Uterus (tissue), 4 donors: ENCODE results near the gene RARB. TPM values are rescaled to one million over a fixed set of nuclear protein-coding genes. Genes with fewer than 3 reads are reported as not detected.

Experiments
- DNase-seq, 2 donors: peaks; one replicate each; pipeline ENCODE4 v3.0.0-alpha.2; 2019 to 2020
- H3K27ac ChIP-seq, 2 donors: fragments of 200-600 bp; sonication (generic); 1 replicate in 1 of 2; 2 replicates in 1 of 2; pipeline ENCODE4 v1.5.1; 2016 to 2018
- H3K27me3 ChIP-seq, 2 donors: fragments of 200-600 bp; sonication (generic); one replicate each; pipeline ENCODE4 v1.5.1; 2018 to 2019; ENCODE audit warnings: control low read depth in 1 of 2
- H3K36me3 ChIP-seq, 2 donors: fragments of 200-600 bp; sonication (generic); one replicate each; pipeline ENCODE4 v1.5.1; 2019; ENCODE audit warnings: control low read depth in 1 of 2
- H3K4me1 ChIP-seq, 2 donors: fragments of 200-600 bp; sonication (generic); one replicate each; pipeline ENCODE4 v1.5.1; 2018 to 2019; ENCODE audit warnings: control low read depth in 1 of 2
- H3K4me3 ChIP-seq, 2 donors: fragments of 200-600 bp; sonication (generic); 1 replicate in 1 of 2; 2 replicates in 1 of 2; pipeline ENCODE4 v1.5.1; 2018 to 2019; ENCODE audit warnings: mild to moderate bottlenecking in 1 of 2
- H3K9me3 ChIP-seq, 2 donors: fragments of 200-600 bp; sonication (generic); one replicate each; pipeline ENCODE4 v1.5.1; 2019; ENCODE audit warnings: control low read depth in 1 of 2
- POLR2A ChIP-seq, 2 donors: fragments of 450-650 bp; IDR thresholded peaks; one replicate each; pipeline ENCODE4 v1.6.1; 2016; ENCODE audit warnings: antibody characterized with exemption in 2 of 2, mild to moderate bottlenecking in 1 of 2, moderate library complexity in 1 of 2
- intact Hi-C: fragments of 100-400 bp; cut with DNase I; formaldehyde crosslinking; loops from one replicate; pipeline ENCODE4 v1.15.1; 2023; ENCODE audit warnings: low total_unique reads
- total RNA-seq, 4 donors: library from RNA; depleted of rRNA in 3 of 4; stranded (reverse); fragments of >200 nt in 3 of 4; gene quantifications; one replicate each; pipeline versions ENCODE4 v1.1.0 to v1.2.4, GENCODE V29; 2014 to 2023
- TF ChIP-seq, protein P1 (sequence below), 4 experiments: fragments of 200-600 bp in 2 of 4; fragments of 450-650 bp in 2 of 4; sonication (generic) in 2 of 4; IDR thresholded peaks; one replicate each; pipeline ENCODE4 v1.5.1; 2016 to 2019; ENCODE audit warnings: antibody characterized with exemption in 4 of 4, mild to moderate bottlenecking in 2 of 4, moderate library complexity in 1 of 4
- donor health status: DM: yes; HTN: yes; CAD: no.

RARB gene
- total RNA-seq, 4 donors from 2014 or later, result 6.7 to 63.0 (median 14.5) TPM

DNA sequence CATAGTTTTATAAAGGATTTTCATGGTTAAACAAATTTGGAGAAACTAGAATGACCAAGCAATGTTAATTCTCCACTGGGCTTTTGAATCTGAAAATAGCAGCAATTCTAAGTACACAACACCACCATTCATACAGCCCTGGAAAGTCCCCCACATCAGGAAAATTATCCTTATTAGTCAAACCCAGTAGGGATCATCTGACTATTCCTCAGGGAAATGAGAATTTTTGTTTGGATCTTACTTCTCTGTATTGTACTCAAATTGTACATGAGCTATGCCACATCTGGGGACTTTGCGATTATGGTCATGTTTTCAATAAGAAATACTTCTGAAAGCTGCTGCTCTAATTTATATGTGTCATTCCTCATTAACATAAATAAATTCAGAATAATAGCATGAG is 46.0 kb downstream of the RARB start:
- peaks cover 0 to 12% of the 10 kb centered on the region in 2 donors for H3K4me1 ChIP-seq
- intact Hi-C loops, result no loop called here
- TF ChIP-seq POLR2A (IDR thresholded peaks at IDR 0.05), result no peak
- TF ChIP-seq, protein P1, sequence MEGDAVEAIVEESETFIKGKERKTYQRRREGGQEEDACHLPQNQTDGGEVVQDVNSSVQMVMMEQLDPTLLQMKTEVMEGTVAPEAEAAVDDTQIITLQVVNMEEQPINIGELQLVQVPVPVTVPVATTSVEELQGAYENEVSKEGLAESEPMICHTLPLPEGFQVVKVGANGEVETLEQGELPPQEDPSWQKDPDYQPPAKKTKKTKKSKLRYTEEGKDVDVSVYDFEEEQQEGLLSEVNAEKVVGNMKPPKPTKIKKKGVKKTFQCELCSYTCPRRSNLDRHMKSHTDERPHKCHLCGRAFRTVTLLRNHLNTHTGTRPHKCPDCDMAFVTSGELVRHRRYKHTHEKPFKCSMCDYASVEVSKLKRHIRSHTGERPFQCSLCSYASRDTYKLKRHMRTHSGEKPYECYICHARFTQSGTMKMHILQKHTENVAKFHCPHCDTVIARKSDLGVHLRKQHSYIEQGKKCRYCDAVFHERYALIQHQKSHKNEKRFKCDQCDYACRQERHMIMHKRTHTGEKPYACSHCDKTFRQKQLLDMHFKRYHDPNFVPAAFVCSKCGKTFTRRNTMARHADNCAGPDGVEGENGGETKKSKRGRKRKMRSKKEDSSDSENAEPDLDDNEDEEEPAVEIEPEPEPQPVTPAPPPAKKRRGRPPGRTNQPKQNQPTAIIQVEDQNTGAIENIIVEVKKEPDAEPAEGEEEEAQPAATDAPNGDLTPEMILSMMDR (IDR thresholded peaks at IDR 0.05), result no peak
- H3K4me3 ChIP-seq, result no peak overlapping the region
- no peaks in the 10 kb centered on the region for H3K27me3 ChIP-seq
- H3K36me3 ChIP-seq, result no peaks in the 10 kb centered on the region
- no peak for DNase-seq
- no peaks in the 10 kb centered on the region for H3K9me3 ChIP-seq
- peak overlapping the region in 1 of 2 donors; percentile 83 for H3K27ac ChIP-seq

DNA sequence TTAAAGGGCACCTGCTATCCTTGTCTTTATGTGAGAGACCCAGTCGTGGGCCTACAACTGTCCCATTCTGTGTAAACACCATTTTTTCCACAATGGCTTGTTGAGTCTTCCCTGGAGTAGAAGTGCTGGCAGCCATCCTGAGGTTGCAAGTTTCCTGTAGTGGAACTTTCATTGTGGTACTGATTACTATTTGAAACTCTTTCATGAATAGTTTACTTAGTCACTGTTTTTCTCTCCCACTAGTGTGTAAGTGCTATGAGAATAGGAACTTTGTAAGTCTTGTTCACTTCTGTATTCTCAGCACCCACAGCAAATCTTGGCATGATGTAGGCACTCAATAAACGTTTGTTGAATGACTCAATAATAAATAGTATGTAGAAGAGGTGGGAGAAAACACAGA is 48.6 kb downstream of the RARB start:
- no peak overlapping the region for H3K4me3 ChIP-seq
- TF ChIP-seq, protein P1 (IDR thresholded peaks at IDR 0.05), result no peak
- no peak for TF ChIP-seq POLR2A (IDR thresholded peaks at IDR 0.05)
- no peaks in the 10 kb centered on the region for H3K9me3 ChIP-seq
- H3K27ac ChIP-seq, result no peak overlapping the region
- intact Hi-C loops, result no loop called here
- H3K27me3 ChIP-seq, result no peaks in the 10 kb centered on the region
- H3K4me1 ChIP-seq, result no peaks in the 10 kb centered on the region
- H3K36me3 ChIP-seq, result no peaks in the 10 kb centered on the region
- no peak for DNase-seq

DNA sequence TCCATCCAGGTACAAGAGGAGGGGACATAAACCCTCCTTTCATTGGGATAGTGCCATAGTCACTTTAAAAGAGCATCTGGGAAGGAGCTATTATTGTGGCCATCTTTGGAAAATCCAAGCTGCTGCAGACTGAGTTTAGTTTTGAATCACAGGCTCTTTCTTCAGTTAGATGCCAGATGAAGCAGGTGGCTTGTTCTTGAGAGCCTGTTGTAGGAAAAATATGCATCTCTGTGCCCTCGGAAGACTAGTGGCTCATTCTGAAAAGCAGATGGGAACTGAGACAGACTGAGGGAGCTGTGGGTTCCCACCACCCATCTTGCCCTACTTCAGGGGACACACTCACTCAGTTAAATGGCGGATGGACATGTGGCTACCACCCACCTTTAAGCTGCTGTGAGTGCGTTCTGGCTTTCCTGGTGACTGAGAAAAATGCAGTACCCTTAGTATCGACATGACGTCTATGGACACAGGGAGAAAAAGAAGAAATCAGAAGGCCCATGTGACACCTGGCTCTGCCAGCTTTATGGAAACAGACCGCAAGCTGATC is 50.2 kb downstream of the RARB start:
- Histone ChIP-seq H3K27ac (peak overlapping the region in 1 of 2 donors; percentile 18), H3K27me3 (no peaks in the 10 kb centered on the region), H3K9me3 (no peaks in the 10 kb centered on the region), H3K36me3 (no peaks in the 10 kb centered on the region), H3K4me3 (no peak overlapping the region), H3K4me1 (no peaks in the 10 kb centered on the region)
- intact Hi-C loops, result no loop called here
- DNase-seq, result no peak
- no peak for TF ChIP-seq POLR2A (IDR thresholded peaks at IDR 0.05)
- TF ChIP-seq, protein P1 (IDR thresholded peaks at IDR 0.05), result no peak

DNA sequence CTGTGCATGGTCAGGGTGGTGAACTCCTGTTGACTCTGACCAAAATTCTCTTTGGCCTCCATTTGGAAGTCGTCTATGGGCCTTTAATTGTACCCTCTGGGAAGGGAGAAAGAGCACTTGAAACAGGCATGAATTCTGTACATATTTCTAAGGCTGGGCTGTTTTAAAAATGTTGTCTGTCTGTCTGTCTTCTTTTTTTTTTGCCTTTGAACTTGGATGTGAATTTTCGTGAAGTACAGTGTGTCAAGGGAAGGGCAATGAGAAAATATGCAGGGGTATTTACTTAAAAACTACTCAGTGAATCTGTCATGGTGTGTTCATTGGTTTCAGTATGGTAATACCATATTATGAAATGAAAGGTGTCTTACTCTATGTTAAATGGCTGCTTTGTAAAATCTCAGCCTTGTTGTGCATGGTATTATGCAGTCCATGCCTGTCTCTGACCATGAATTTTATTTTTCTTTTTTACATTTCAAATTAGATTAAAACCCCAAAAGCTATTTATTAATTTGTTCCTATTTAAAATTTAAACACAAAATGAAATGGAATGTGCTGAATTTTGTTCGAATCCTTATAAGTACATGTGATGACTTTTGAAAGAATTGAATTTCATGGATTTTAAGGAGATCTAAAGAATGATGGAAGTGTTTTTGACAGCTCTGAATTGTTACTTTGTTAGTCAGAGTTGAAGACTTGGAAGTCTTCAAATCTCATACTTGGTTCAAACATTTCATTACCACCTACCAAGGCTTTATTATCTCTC is 51.1 kb downstream of the RARB start:
- Histone ChIP-seq H3K27me3 (no peaks in the 10 kb centered on the region), H3K36me3 (no peaks in the 10 kb centered on the region), H3K4me1 (no peaks in the 10 kb centered on the region), H3K27ac (peak overlapping the region; percentile 3 to 18), H3K9me3 (no peaks in the 10 kb centered on the region), H3K4me3 (no peak overlapping the region)
- DNase-seq, result no peak
- TF ChIP-seq POLR2A (IDR thresholded peaks at IDR 0.05), result no peak
- TF ChIP-seq, protein P1 (IDR thresholded peaks at IDR 0.05), result no peak
- intact Hi-C loops, result no loop called here

DNA sequence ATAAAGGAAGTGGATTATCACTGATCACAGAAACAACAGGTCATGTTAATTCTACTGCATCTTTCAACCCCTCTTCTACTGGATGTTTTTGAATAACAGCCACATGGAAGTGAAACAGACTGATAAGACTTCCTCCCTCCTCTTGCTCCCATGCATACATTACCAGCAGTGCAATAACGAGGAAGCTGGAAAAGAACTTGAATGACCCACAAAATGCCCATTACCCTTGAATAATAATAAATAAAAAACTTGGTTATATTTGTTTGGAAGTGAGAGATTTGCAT is 51.6 kb downstream of the RARB start:
- DNase-seq, result no peak
- TF ChIP-seq, protein P1 (IDR thresholded peaks at IDR 0.05), result no peak
- TF ChIP-seq POLR2A (IDR thresholded peaks at IDR 0.05), result no peak
- Histone ChIP-seq H3K27me3 (no peaks in the 10 kb centered on the region), H3K36me3 (no peaks in the 10 kb centered on the region), H3K27ac (no peak overlapping the region), H3K4me3 (no peak overlapping the region), H3K9me3 (no peaks in the 10 kb centered on the region), H3K4me1 (no peaks in the 10 kb centered on the region)
- intact Hi-C loops, result no loop called here
